Measurements from ENCODE around the gene SOX5. TPM values are rescaled to one million over a fixed set of nuclear protein-coding genes. Genes with fewer than 3 reads are reported as not detected.

Gene SOX5
- total and polyA plus RNA-seq, 2 of the 8 experiments (the other 6 are each of a cell fraction or from before 2014, with no cell fraction given): 2.2 to 2.6 TPM

- H4K91ac ChIP-seq (replicated peaks; ENCODE audit: insufficient read length, low read length): no peak overlapping the region
- H3K9me3 ChIP-seq (ENCODE audit: insufficient read depth in 2 of 2, low read depth in 1 of 2, low read length in 1 of 2): no peaks in the 10 kb centered on the region
- WGBS, 2 experiments (ENCODE audit: extremely low coverage in 1 of 2, insufficient coverage in 1 of 2, insufficient read length in 1 of 2, insufficient replicate concordance in 2 of 2, low coverage in 1 of 2, low lambda C conversion rate in 2 of 2, missing lambda C conversion rate in 1 of 2): 71% methylated on average over 2 of the region's 2 CpGs; no CpG with 5 or more reads in 1 of the 2 experiments
- no peak for DNase-seq (ENCODE audit: low read depth in 1 of 2, low spot score in 2 of 2)
- H3K4me2 ChIP-seq (ENCODE audit: insufficient read depth in 1 of 2, low read depth in 2 of 2, low read length in 2 of 2): peak overlapping the region; percentile 38 to 43; a peak in 2 of 4 replicates
- H3K4ac ChIP-seq (replicated peaks; ENCODE audit: insufficient read length, low read depth, low read length): no peak overlapping the region
- POLR2A ChIA-PET (ENCODE audit: partially characterized antibody): interaction anchor here (0.7 to 1.0 kb wide), 3 partner anchors 9 to 55 kb away, joined by 3 to 4 read pairs (median 3); no protein-coding TSS in a partner anchor
- peaks cover 0 to 10% (median 6%) of the 10 kb centered on the region in 4 experiments; a peak in 6 of 7 replicates for H3K4me1 ChIP-seq (replicated peaks in 1 of 4; ENCODE audit: control insufficient read depth in 3 of 4, insufficient read depth in 4 of 4, low read length in 3 of 4)
- H3K23me2 ChIP-seq (ENCODE audit: low read depth, low read length): no peaks in the 10 kb centered on the region; the same call in 1 of the 2 replicates
- H3K9ac ChIP-seq (replicated peaks in 1 of 4; ENCODE audit: extremely low read depth in 1 of 4, low read depth in 3 of 4, low read length in 3 of 4): peak overlapping the region in 1 of 4 experiments; percentile 0; a peak in 1 of 7 replicates
- H3K18ac ChIP-seq (ENCODE audit: extremely low read depth, low read length): no peak overlapping the region; the same call in 1 of the 2 replicates
- peak overlapping the region in 1 of 4 experiments; percentile 31; a peak in 1 of 8 replicates for H3K4me3 ChIP-seq (ENCODE audit: extremely low read depth in 1 of 4, insufficient read depth in 2 of 4, low read depth in 3 of 4, low read length in 4 of 4)
- no peak overlapping the region for H3K56ac ChIP-seq (replicated peaks; ENCODE audit: insufficient read length, low read depth, low read length)
- H3K79me1 ChIP-seq (ENCODE audit: low read depth, low read length): no peaks in the 10 kb centered on the region
- H2BK12ac ChIP-seq (ENCODE audit: low read depth, low read length): no peak overlapping the region
- no peak overlapping the region for H4K8ac ChIP-seq (ENCODE audit: extremely low read depth, insufficient read depth, low read length)
- H4K20me1 ChIP-seq (replicated peaks in 1 of 2; ENCODE audit: control insufficient read depth in 1 of 2, insufficient read depth in 2 of 2, low read length in 2 of 2): no peaks in the 10 kb centered on the region
- no peak overlapping the region for H2AK5ac ChIP-seq (ENCODE audit: low read depth, low read length)
- peak overlapping the region; percentile 84 for H2BK120ac ChIP-seq (replicated peaks; ENCODE audit: low read depth, low read length)
- no peak overlapping the region for H2AFZ ChIP-seq (ENCODE audit: low read length)
- peak overlapping the region; percentile 72 for H3K27ac ChIP-seq (ENCODE audit: low read depth, low read length)
- no peaks in the 10 kb centered on the region for H3K36me3 ChIP-seq (ENCODE audit: control insufficient read depth in 2 of 4, insufficient read depth in 4 of 4, low read length in 3 of 4)
- H3K14ac ChIP-seq (ENCODE audit: insufficient read length): no peak overlapping the region
- peak overlapping the region; percentile 79 for H4K5ac ChIP-seq (ENCODE audit: insufficient read length, low read depth, low read length)
- H2BK5ac ChIP-seq (ENCODE audit: low read depth, low read length): no peak overlapping the region
- H3K27me3 ChIP-seq (replicated peaks in 1 of 4; ENCODE audit: control insufficient read depth in 3 of 4, extremely low read depth in 1 of 4, insufficient read depth in 3 of 4, low read length in 3 of 4): no peaks in the 10 kb centered on the region
- H3K79me2 ChIP-seq (ENCODE audit: control insufficient read depth in 1 of 2, insufficient read depth in 2 of 2, low read length in 2 of 2): no peaks in the 10 kb centered on the region
- CTCF ChIA-PET (ENCODE audit: partially characterized antibody): no interaction called here
- no peak overlapping the region for H2BK15ac ChIP-seq (ENCODE audit: low read length)
- H2BK20ac ChIP-seq (ENCODE audit: low read length): no peak overlapping the region
- FAIRE-seq: peak; percentile 13
- no peak overlapping the region for H3K23ac ChIP-seq (ENCODE audit: insufficient read length)
- TF ChIP-seq TAF7 (optimal IDR thresholded peaks at IDR 0.05; ENCODE audit: borderline replicate concordance, low read depth, low read length): no peak
- TF ChIP-seq KDM4A (IDR thresholded peaks at IDR 0.05; ENCODE audit: low read depth, low read length, severe bottlenecking): no peak
- peak; percentile 55; the same call in 1 of the 2 replicates for TF ChIP-seq CHD1 (IDR thresholded peaks at IDR 0.05; ENCODE audit: low read depth, low read length)
These were observed 364.2 kb downstream of the SOX5 start for GRCh38 chr12:23585156-23585781.
